ENCODE results near the gene IVNS1ABP. TPM values are rescaled to one million over a fixed set of nuclear protein-coding genes. Genes with fewer than 3 reads are reported as not detected.

The IVNS1ABP gene
- total and polyA plus RNA-seq, 4 donors, result 39.3 to 218 (median 114) TPM

DNA sequence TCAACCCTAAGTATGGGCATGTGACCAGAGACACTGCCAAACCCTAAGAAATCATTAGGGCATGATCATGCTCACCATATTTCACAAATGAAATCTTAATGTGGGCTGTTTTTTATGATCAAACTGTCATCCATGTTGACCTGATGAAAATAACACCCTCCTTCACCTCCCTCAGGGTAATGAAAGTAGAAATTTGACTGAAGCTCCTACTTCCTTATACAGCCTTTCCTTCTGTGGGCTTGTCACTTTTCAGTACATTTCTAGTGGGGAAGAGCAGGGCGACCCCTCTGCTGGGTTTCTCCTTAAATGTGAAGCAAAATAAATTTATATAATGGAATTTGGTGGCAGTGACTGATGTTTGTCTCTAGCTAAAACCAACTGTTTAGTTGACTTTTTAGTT is 25.9 kb downstream of the IVNS1ABP start:
- ATAC-seq (ENCODE audit: insufficient read depth, low FRiP score) (no peak), DNase-seq (no peak)
- H3K27me3 ChIP-seq (ENCODE audit: control insufficient read depth in 3 of 3, insufficient read depth in 3 of 3, low read length in 2 of 3), result no peaks in the 10 kb centered on the region
- H3K4me3 ChIP-seq, result no peak overlapping the region
- H3K9me3 ChIP-seq (ENCODE audit: control insufficient read depth in 4 of 4, insufficient read depth in 3 of 4, low read length in 3 of 4), result no peaks in the 10 kb centered on the region
- 76 to 85% methylated on average over 1 of the region's 1 CpG for WGBS, 2 donors
- TF ChIP-seq CTCF (IDR thresholded peaks at IDR 0.05; ENCODE audit: control extremely low read depth, extremely low read depth), result no peak
- H3K27ac ChIP-seq (ENCODE audit: low read depth in 1 of 2, low read length in 1 of 2), result no peak overlapping the region
- H3K36me3 ChIP-seq (ENCODE audit: control insufficient read depth in 4 of 4, insufficient read depth in 4 of 4, low read length in 4 of 4), result peaks cover under 1 to 21% (median 11%) of the 10 kb centered on the region in 4 donors
- no peak overlapping the region for H3K9ac ChIP-seq (ENCODE audit: insufficient read depth in 1 of 2, low read length in 2 of 2)
- H3K4me1 ChIP-seq (ENCODE audit: control insufficient read depth in 5 of 5, insufficient read depth in 5 of 5, low read length in 5 of 5), result no peaks in the 10 kb centered on the region

- H3K36me3 ChIP-seq (ENCODE audit: control insufficient read depth in 4 of 4, insufficient read depth in 4 of 4, low read length in 4 of 4), result peaks cover 0 to 17% (median 6%) of the 10 kb centered on the region in 4 donors
- H3K27me3 ChIP-seq (ENCODE audit: control insufficient read depth in 3 of 3, insufficient read depth in 3 of 3, low read length in 2 of 3), result no peaks in the 10 kb centered on the region
Observed at GRCh38 chr1:185289880-185290279, 27.2 kb downstream of the IVNS1ABP start.

DNA sequence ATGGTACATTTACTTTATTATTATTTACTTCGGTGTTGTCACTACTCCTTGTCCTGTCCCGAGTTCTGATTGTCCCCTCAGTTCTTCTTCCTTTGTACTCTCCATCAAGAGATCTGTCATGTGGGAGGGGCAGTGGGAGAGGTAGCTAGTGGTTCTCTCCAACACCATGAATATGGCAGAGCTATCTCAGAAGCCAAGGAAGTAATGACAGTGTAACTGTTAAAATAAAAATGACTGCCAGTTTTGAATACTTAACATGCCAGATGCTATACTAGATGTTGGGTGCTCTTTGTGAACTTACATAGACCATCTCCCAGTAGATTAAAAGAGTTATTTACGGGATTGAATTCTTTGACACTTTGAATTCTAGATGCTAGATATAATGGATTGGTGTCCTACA is 28.6 kb downstream of the IVNS1ABP start:
- H3K4me3 ChIP-seq, result no peak overlapping the region
- peaks cover 0 to 10% (median 5%) of the 10 kb centered on the region in 4 donors for H3K36me3 ChIP-seq (ENCODE audit: control insufficient read depth in 4 of 4, insufficient read depth in 4 of 4, low read length in 4 of 4)
- no peaks in the 10 kb centered on the region for H3K27me3 ChIP-seq (ENCODE audit: control insufficient read depth in 3 of 3, insufficient read depth in 3 of 3, low read length in 2 of 3)
- no peaks in the 10 kb centered on the region for H3K4me1 ChIP-seq (ENCODE audit: control insufficient read depth in 5 of 5, insufficient read depth in 5 of 5, low read length in 5 of 5)
- no peak for DNase-seq
- H3K9ac ChIP-seq (ENCODE audit: insufficient read depth in 1 of 2, low read length in 2 of 2), result no peak overlapping the region
- H3K9me3 ChIP-seq (ENCODE audit: control insufficient read depth in 4 of 4, insufficient read depth in 3 of 4, low read length in 3 of 4), result no peaks in the 10 kb centered on the region
- WGBS, 2 donors, result 93 to 94% methylated on average over 3 of the region's 3 CpGs
- no peak for ATAC-seq (ENCODE audit: insufficient read depth, low FRiP score)
- H3K27ac ChIP-seq (ENCODE audit: low read depth in 1 of 2, low read length in 1 of 2), result no peak overlapping the region
- TF ChIP-seq CTCF (IDR thresholded peaks at IDR 0.05; ENCODE audit: control extremely low read depth, extremely low read depth), result no peak

More at GRCh38 chr1:185289880-185290279, 27.2 kb downstream of the IVNS1ABP start:
- Histone ChIP-seq H3K9ac (ENCODE audit: insufficient read depth in 1 of 2, low read length in 2 of 2) (no peak overlapping the region), H3K27ac (ENCODE audit: low read depth in 1 of 2, low read length in 1 of 2) (no peak overlapping the region), H3K4me3 (no peak overlapping the region), H3K4me1 (ENCODE audit: control insufficient read depth in 5 of 5, insufficient read depth in 5 of 5, low read length in 5 of 5) (no peaks in the 10 kb centered on the region), H3K9me3 (ENCODE audit: control insufficient read depth in 4 of 4, insufficient read depth in 3 of 4, low read length in 3 of 4) (no peaks in the 10 kb centered on the region)
- ATAC-seq (ENCODE audit: insufficient read depth, low FRiP score) (no peak), DNase-seq (no peak)
- TF ChIP-seq CTCF (IDR thresholded peaks at IDR 0.05; ENCODE audit: control extremely low read depth, extremely low read depth), result no peak

- Histone ChIP-seq H3K9ac (ENCODE audit: insufficient read depth in 1 of 2, low read length in 2 of 2) (no peak overlapping the region), H3K4me3 (no peak overlapping the region), H3K4me1 (ENCODE audit: control insufficient read depth in 5 of 5, insufficient read depth in 5 of 5, low read length in 5 of 5) (no peaks in the 10 kb centered on the region), H3K27ac (ENCODE audit: low read depth in 1 of 2, low read length in 1 of 2) (no peak overlapping the region), H3K36me3 (ENCODE audit: control insufficient read depth in 4 of 4, insufficient read depth in 4 of 4, low read length in 4 of 4) (peaks cover 0 to 3% (median under 1%) of the 10 kb centered on the region in 4 donors), H3K9me3 (ENCODE audit: control insufficient read depth in 4 of 4, insufficient read depth in 3 of 4, low read length in 3 of 4) (no peaks in the 10 kb centered on the region), H3K27me3 (ENCODE audit: control insufficient read depth in 3 of 3, insufficient read depth in 3 of 3, low read length in 2 of 3) (no peaks in the 10 kb centered on the region)
- ATAC-seq (ENCODE audit: insufficient read depth, low FRiP score) (no peak), DNase-seq (no peak)
- TF ChIP-seq CTCF (IDR thresholded peaks at IDR 0.05; ENCODE audit: control extremely low read depth, extremely low read depth), result no peak
- WGBS, 2 donors, result 93 to 97% methylated on average over 2 of the region's 2 CpGs
Observed at GRCh38 chr1:185287451-185287850, 29.6 kb downstream of the IVNS1ABP start.

Data from lung (tissue), 12 donors.